Heart left ventricle (tissue), 13 donors: ENCODE data around the gene ARHGAP26.

Experiments
- CTCF ChIP-seq, 12 donors: fragments of 200-600 bp; sonication (generic) in 4 of 12; IDR thresholded peaks; one replicate each; pipeline versions ENCODE4 v1.5.0 to v1.8.0; 2018 to 2022; ENCODE audit warnings: antibody characterized with exemption in 12 of 12, mild to moderate bottlenecking in 5 of 12
- POLR2A ChIP-seq, 2 donors: fragments of 450-650 bp; IDR thresholded peaks; one replicate each; pipeline ENCODE4 v1.6.1; 2017; ENCODE audit warnings: antibody characterized with exemption in 2 of 2, mild to moderate bottlenecking in 2 of 2, moderate library complexity in 2 of 2
- donor health status: ischemic (EF 13 %, LVEDD 7.1; RV severe dilation, severe dysfunction).
- donor health status: DM: no; HTN: yes; CAD: no.
- donor health status: DM: no; HTN: no; CAD: no.
- donor health status: ischemic (EF 25% LVEDD 6.9; RV normal size, moderate dysfunction).
- donor health status: ischemic (EF 25% LVEDD 5.7; RV mildly dilated, moderate dysfunction).
- donor health status: ischemic (EF 35%, LVEDD 5.7; RV mildly dilated, moderate dysfunction).
- donor health status: nonischemic (EF 11% LVEDD 7.7; RV severe dilation, severe dysfunction).
- donor health status: DM: yes; HTN: yes; CAD: no.
- donor health status: PGD.
- donor health status: ischemic (EF 29% LVEDD 5.4; RV normal size, mild dysfunction).
- donor health status: nonischemic (EF 23%, LVEDD 6.1; RV moderate dilation, normal function).

GRCh38 chr5:142725231-142726187, 44.7 kb upstream of the ARHGAP26 start:
- TF ChIP-seq POLR2A (IDR thresholded peaks at IDR 0.05) (no peak), CTCF (IDR thresholded peaks at IDR 0.05) (no peak)
